ENCODE measurements around the gene FRYL.
"Not testable (repeated sequence)": the region's sequence is repeated elsewhere in the genome, so short reads cannot be mapped to it uniquely, and the experiment has no call there.

The FRYL gene

DNA sequence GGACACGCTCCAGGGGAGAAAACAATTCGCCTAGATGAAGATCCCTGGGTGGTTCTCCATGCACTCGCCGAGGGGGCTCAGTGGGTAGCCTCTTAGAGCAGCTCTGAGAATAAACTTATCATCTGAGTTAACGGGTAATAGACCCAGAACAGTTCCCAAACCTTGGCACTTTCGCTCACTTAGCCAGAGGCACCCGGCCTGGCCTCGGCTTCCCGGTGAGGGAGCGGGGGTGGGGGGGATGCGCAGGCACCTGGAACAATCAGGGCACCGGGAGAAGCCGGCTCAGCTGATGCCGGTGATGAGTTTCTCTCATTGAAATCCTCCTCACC is 290.4 kb downstream of the FRYL start:
- DNase-seq (ENCODE audit: low read depth), result no peak

DNA sequence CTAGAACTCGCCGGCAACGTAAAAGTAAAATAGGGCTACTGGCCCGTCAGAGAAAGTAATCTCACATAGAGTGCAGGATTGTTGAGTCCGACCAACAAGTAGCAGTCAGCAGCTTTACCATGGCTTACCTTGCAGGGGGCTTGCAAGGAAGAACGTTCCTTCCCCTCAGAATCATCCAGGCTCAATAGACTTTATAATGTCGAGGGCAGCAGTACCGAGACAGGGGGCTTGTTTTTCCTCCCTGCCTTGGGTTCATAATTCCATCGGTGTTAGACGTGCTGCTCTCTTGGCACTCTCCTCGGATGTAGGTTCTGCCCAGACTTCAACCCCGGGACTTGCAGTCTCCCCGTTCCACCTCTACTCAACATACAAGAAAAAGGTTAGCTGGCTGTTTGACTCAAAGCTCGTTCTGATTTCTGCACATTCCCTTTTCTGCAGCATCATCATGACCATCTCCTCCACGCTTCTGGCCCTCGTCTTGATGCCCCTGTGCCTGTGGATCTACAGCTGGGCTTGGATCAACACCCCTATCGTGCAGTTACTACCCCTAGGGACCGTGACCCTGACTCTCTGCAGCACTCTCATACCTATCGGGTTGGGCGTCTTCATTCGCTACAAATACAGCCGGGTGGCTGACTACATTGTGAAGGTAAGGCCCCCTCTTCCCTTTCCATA is 295.4 kb downstream of the FRYL start:
- no peak for DNase-seq (ENCODE audit: low read depth)

GRCh38 chr4:48483777-48484493 is 296.1 kb downstream of the FRYL start:
- DNase-seq (ENCODE audit: low read depth), result no peak

GRCh38 chr4:48483006-48483776 is 296.9 kb downstream of the FRYL start, which contains the start of gene SLC10A4:
TSS of gene SLC10A4 (plus strand) at chr4:48483343. CDS start at chr4:48483562, 219 bp downstream.
- DNase-seq (ENCODE audit: low read depth), result no peak

GRCh38 chr4:48481581-48481980 is 298.5 kb downstream of the FRYL start:
- DNase-seq (ENCODE audit: low read depth), result no peak

DNA sequence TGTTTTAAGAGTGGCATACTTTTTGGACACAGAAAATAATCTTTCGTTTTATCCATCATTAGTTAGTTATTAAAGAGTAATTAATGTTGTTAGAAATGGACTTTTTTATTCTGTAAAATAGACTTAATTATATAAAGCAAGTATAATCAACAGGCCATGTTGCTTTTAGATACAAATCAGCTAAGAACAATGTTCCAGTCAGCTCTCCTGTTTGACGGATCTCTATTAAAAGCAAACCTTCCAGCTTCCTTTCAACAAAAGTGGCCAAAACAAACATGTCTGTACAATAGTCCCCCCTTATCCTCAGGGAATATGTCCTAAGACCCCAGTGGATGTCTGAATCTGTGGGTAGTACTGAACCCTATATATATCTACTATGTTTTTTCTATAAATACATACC is 301.8 kb downstream of the FRYL start:
- DNase-seq (ENCODE audit: low read depth), result no peak

- DNase-seq (ENCODE audit: low read depth), result no peak
Observed at GRCh38 chr4:48475770-48476169, 304.3 kb downstream of the FRYL start.

DNA sequence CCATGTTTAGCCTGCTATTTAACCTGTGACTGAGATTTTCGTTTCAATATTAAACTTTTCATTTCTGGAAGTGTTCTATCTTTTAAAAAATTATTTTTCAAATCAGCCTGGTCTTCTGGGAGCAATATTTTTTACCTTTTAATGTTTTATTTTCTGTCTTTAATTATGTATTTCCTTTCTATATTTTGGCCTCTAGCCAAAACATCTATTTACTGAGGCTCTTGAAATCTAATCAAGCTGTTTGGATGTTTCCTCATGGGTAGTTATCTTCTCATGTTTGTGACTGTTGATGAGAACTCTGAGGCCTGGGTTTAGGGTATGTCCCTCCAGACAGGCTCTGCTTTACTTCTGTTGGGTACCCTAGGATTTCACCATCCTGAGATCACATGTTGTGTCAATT is 307.3 kb downstream of the FRYL start:
- DNase-seq (ENCODE audit: low read depth), result no peak

DNA sequence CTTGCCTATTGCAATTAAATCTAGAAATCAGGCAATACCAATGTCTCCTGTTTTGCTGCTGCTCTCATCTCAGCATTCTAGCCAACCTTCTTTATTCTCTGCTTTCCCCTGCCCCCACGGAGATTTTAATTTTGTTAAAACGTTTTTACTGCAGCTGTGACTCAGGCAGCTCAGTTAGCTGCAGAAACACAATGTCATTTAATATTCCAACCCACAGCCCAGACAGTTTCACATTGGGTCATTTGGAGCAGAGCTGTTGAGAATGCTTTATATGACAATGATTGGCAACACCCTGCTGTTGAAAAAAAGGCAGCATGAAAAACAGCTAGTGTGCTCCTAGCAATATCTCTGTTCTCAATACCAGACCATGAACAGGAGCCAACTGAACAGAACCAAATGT is 309.5 kb downstream of the FRYL start:
- DNase-seq (ENCODE audit: low read depth), result no peak

- no peak for DNase-seq (ENCODE audit: low read depth)
Observed at GRCh38 chr4:48470137-48470536, 309.9 kb downstream of the FRYL start.

GRCh38 chr4:48467891-48468290 is 312.2 kb downstream of the FRYL start:
- DNase-seq (ENCODE audit: low read depth), result no peak

- DNase-seq (ENCODE audit: low read depth), result no peak
Observed at GRCh38 chr4:48467442-48467841, 312.6 kb downstream of the FRYL start.

- no peak for DNase-seq (ENCODE audit: low read depth)
Observed at GRCh38 chr4:48462363-48462762, 317.7 kb downstream of the FRYL start.

DNA sequence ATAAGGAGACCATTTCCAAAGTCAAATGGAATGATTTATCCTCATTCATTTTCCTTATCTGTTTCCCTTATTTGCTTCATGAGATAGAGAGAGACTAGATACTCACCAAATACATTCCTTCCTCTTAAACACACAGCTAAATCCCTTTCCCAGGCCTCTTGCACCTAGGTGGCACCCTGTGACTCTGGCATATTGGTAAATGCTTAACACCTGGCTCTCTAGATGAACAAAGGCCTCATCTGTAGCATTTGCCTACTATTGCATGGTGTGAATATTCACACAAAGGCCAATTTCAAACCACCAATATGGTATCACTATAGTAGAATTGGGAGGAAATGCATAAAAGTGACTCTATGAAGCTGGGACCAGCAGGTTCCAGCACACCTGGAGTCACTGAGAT is 319.1 kb downstream of the FRYL start:
- no peak for DNase-seq (ENCODE audit: low read depth)

GRCh38 chr4:48454591-48454990 is 325.5 kb downstream of the FRYL start:
- no peak for DNase-seq (ENCODE audit: low read depth)

DNA sequence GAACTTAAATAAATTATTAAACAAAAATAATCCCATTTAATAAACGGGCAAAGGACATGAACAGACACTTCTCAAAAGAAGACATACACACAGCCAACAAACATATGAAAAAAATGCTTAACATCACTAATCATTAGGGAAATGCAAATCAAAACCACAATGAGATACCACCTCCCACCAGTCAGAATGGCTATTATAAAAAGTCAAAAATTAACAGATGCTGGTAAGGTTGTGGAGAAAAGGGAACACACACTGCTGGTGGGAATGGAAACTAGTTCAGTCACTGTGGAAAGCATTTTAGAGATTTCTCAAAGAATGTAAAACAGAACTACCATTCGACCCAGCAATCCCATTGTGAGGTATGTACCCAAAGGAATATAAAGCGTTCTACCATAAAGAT is 328.4 kb downstream of the FRYL start:
- not testable (repeated sequence) for DNase-seq (ENCODE audit: low read depth)

DNA sequence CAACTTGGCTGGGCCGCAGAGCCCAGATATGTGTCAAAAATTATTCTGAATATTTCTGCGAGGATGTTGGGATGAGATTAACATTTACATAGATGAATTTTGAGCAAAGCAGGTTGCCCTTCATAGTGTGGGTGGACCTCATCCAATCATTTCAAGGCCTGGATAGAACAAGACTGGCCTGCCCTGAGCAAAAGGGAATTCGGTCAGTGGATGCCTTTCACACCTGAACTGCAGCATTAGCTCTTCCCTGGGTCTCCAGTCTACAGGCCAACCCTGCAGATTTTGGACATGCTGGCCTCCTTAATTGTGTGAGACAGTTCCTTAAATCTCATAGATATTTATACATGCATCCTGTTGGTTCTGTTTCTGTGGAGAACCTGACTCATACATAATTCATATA is 329.3 kb downstream of the FRYL start:
- DNase-seq (ENCODE audit: low read depth), result no peak

DNA sequence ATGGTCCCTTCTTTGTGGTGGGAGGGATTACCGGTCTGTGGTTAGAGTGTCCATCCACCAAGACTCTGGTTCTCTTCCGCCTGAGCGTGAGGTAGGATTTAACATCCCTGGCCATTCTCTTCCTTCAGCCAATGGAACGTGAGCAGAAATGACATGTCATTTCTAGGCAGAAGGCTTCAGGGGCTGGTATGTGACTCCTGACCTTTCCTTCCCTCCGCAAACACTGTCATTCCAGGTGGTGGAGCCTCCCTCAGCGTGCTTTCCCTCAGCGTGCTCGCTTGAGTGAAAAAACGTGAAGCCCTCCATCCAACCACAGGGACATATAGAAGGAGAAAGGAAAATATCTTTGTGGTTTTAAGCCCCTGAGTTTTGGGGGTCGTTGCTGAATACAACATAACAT is 330.9 kb downstream of the FRYL start:
- DNase-seq (ENCODE audit: low read depth), result no peak

All from T-helper 22 cell (primary cell).